Nephron progenitor cell (in vitro differentiated cells): Measurements from ENCODE around the gene ANKRD53.
"Not testable (repeated sequence)": the region's sequence is repeated elsewhere in the genome, so short reads cannot be mapped to it uniquely, and the experiment has no call there.

ENCODE experiments used
- DNase-seq: peaks from one replicate; pipeline ENCODE4 v3.0.0; 2021
- H3K27ac Mint-ChIP-seq: 2 replicates; pipeline ENCODE4 v1.8.0; 2021; ENCODE audit warnings: mild to moderate bottlenecking, moderate library complexity, mixed read lengths
- H3K27me3 Mint-ChIP-seq: 2 replicates; pipeline ENCODE4 v1.8.0; 2021; ENCODE audit warnings: mild to moderate bottlenecking, low read depth, mixed read lengths; ENCODE audit not compliant: poor library complexity
- H3K36me3 Mint-ChIP-seq: 2 replicates; pipeline ENCODE4 v1.8.0; 2021; ENCODE audit warnings: low read depth, mixed read lengths
- H3K4me1 Mint-ChIP-seq: 2 replicates; pipeline ENCODE4 v1.8.0; 2021; ENCODE audit warnings: mixed read lengths
- H3K4me3 Mint-ChIP-seq: 2 replicates; pipeline ENCODE4 v1.8.0; 2021; ENCODE audit warnings: mild to moderate bottlenecking, moderate library complexity, mixed read lengths
- H3K9me3 Mint-ChIP-seq: 2 replicates; pipeline ENCODE4 v1.8.0; 2021; ENCODE audit warnings: mild to moderate bottlenecking, moderate library complexity, mixed read lengths
- CTCF ChIP-seq: fragments of 200-600 bp; sonication (generic); IDR thresholded peaks from 2 replicates; pipeline ENCODE4 v1.5.0; 2021; ENCODE audit warnings: antibody characterized with exemption

The ANKRD53 gene

DNA sequence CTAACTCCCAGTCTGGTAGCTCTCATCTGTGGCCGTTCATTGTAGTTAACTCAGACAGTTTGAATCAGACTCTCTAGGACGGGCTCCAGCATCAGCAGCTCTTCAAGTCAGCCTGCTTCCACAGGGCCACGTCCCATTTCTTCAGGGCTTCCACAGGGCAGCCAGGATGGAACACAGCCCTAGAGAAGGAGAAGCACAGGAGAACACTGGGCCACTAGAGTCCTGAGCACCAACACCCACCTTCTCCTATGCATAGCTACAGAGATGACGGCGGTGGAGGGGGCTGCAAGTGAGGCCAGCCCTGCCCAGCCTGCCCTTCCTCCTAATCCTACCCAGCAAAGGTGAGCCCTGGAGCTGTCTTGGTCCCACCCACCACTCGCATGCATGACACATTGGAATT is 26.4 kb downstream of the ANKRD53 start:
- Mint-ChIP-seq H3K27ac (no peak overlapping the region), H3K4me3 (no peak overlapping the region), H3K36me3 (no peaks in the 10 kb centered on the region), H3K9me3 (no peaks in the 10 kb centered on the region), H3K27me3 (peaks cover 18% of the 10 kb centered on the region), H3K4me1 (peaks cover 58% of the 10 kb centered on the region)
- DNase-seq = no peak
- TF ChIP-seq CTCF = no peak

GRCh38 chr2:71005271-71006202 is 27.1 kb downstream of the ANKRD53 start:
- no peak for TF ChIP-seq CTCF
- DNase-seq = no peak
- Mint-ChIP-seq H3K9me3 (no peaks in the 10 kb centered on the region), H3K4me3 (no peak overlapping the region), H3K27me3 (peaks cover 24% of the 10 kb centered on the region), H3K4me1 (peaks cover 58% of the 10 kb centered on the region), H3K27ac (no peak overlapping the region), H3K36me3 (no peaks in the 10 kb centered on the region)

DNA sequence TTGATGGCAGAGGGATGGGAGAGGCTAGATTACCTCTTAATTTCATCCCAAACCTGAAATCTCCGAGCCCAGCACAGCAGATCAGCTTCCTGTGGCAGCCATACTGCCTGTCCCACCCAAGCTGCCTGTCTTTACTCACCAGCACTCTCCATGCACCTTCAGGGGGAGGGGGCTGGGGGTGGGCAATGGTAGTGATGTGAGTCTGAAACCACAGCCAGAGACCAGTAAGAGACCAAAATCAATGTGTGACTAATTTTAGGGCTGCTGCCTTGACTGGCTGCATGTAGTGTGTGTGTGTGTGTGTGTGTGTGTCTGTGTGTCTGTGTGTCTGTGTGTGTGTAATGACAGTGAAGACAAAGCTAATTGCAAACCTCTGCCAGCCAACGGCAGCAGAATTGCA is 27.9 kb downstream of the ANKRD53 start:
- peaks cover 51% of the 10 kb centered on the region for H3K4me1 Mint-ChIP-seq
- peaks cover 29% of the 10 kb centered on the region for H3K27me3 Mint-ChIP-seq
- no peaks in the 10 kb centered on the region for H3K36me3 Mint-ChIP-seq
- no peak overlapping the region for H3K27ac Mint-ChIP-seq
- TF ChIP-seq CTCF = no peak
- no peak for DNase-seq
- no peaks in the 10 kb centered on the region for H3K9me3 Mint-ChIP-seq
- H3K4me3 Mint-ChIP-seq = no peak overlapping the region

GRCh38 chr2:71006955-71007799 is 28.7 kb downstream of the ANKRD53 start:
- no peak overlapping the region for H3K27ac Mint-ChIP-seq
- no peaks in the 10 kb centered on the region for H3K36me3 Mint-ChIP-seq
- no peak for DNase-seq
- no peaks in the 10 kb centered on the region for H3K9me3 Mint-ChIP-seq
- TF ChIP-seq CTCF = no peak
- H3K4me1 Mint-ChIP-seq = peaks cover 47% of the 10 kb centered on the region
- H3K4me3 Mint-ChIP-seq = no peak overlapping the region
- H3K27me3 Mint-ChIP-seq = peaks cover 35% of the 10 kb centered on the region

DNA sequence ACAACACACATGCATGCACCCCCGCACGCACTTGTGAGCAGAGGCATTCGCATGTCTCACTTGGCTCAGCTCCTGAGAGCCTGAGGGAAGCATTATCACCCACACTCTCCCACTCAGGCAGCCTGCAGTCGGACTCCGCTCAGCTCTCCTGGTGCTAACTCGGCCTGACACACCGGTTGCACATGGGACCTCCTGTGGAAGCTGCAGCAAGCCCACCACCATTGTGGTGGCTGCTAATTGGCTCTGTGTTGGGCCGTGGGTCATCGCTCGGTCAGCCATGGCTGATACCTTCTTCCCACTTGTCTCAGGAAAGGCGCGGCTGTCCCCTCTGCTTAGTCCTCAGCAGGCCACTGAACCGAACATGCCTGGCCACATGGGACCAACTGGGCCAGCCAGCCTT is 29.9 kb downstream of the ANKRD53 start:
- TF ChIP-seq CTCF = no peak
- Mint-ChIP-seq H3K9me3 (no peaks in the 10 kb centered on the region), H3K36me3 (no peaks in the 10 kb centered on the region), H3K27me3 (peaks cover 41% of the 10 kb centered on the region), H3K4me3 (no peak overlapping the region), H3K4me1 (peaks cover 41% of the 10 kb centered on the region), H3K27ac (peak overlapping the region; percentile 17)
- no peak for DNase-seq

DNA sequence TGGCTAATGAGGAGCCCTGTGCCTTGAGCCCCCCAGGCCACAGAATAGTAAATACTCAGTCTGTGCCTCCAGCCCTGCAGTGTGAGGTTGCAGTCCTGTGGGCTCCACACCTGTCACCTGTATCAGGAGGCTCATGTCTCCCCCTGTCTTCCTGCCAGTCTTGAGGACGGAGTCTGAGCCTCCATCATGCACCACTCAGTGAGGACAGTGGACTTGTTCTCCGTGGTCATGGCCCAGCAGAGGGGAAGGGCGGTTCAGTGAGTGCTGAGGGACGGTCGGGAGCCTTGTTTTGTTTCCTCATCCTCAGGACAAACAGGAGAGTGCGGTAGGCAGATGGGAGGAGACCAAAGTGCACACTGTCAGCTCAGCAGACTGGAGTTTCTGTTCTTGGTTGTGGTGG is 33.4 kb downstream of the ANKRD53 start:
- DNase-seq, H3K9me3 Mint-ChIP-seq, H3K4me3 Mint-ChIP-seq, H3K36me3 Mint-ChIP-seq, H3K27ac Mint-ChIP-seq: not testable (repeated sequence)
- peaks cover 28% of the 10 kb centered on the region for H3K27me3 Mint-ChIP-seq
- peaks cover 24% of the 10 kb centered on the region for H3K4me1 Mint-ChIP-seq
